Skin epidermis (tissue), 12 donors: Measurements from ENCODE around the gene PARD6A.

Experiments used
- H3K27ac ChIP-seq, 21 experiments: fragments of 200-600 bp; sonication (generic) in 11 of 21; one replicate each; pipeline ENCODE4 v1.5.0; 2020; ENCODE audit warnings: mild to moderate bottlenecking in 3 of 21, inconsistent platforms in 2 of 21, moderate library complexity in 2 of 21
- H3K4me3 ChIP-seq, 7 experiments: fragments of 200-600 bp; sonication (generic) in 2 of 7; one replicate each; pipeline ENCODE4 v1.5.0; 2020; ENCODE audit warnings: inconsistent platforms in 2 of 7, mild to moderate bottlenecking in 2 of 7, moderate library complexity in 1 of 7

The PARD6A gene

GRCh38 chr16:67665598-67665997 lies 4.8 kb downstream of the PARD6A start:
- H3K27ac ChIP-seq: peak overlapping the region in 6 of 21 experiments; percentile 89 to 95 (median 92)
- peak overlapping the region; percentile 64 to 91 (median 72) for H3K4me3 ChIP-seq

GRCh38 chr16:67666032-67666551 lies 5.3 kb downstream of the PARD6A start:
- peak overlapping the region; percentile 64 to 91 (median 72) for H3K4me3 ChIP-seq
- H3K27ac ChIP-seq: peak overlapping the region in 19 of 21 experiments; percentile 82 to 95 (median 90)

GRCh38 chr16:67666559-67667452 lies 6.0 kb downstream of the PARD6A start, which contains the start of the genes C16orf86 and ENKD1:
Gene C16orf86, plus strand, starts transcription at chr16:67666814. Its CDS starts 157 bp downstream, at chr16:67666971.
Gene ENKD1, minus strand, starts transcription at chr16:67666750. Its CDS starts 308 bp downstream, at chr16:67666442.
- Histone ChIP-seq H3K4me3 (peak within 1 kb of the TSS; percentile 64 to 91 (median 72)), H3K27ac (peak within 1 kb of the TSS; percentile 82 to 95 (median 90))

- Histone ChIP-seq H3K27ac (peak overlapping the region in 20 of 21 experiments; percentile 82 to 95 (median 90)), H3K4me3 (peak overlapping the region; percentile 64 to 91 (median 72))
Observed at GRCh38 chr16:67667453-67667816, 6.7 kb downstream of the PARD6A start.

- peak overlapping the region in 20 of 21 experiments; percentile 5 to 95 (median 90) for H3K27ac ChIP-seq
- peak overlapping the region in 4 of 7 experiments; percentile 69 to 91 (median 78) for H3K4me3 ChIP-seq
Observed at GRCh38 chr16:67667817-67668494, 7.2 kb downstream of the PARD6A start.

- Histone ChIP-seq H3K4me3 (no peak overlapping the region), H3K27ac (peak overlapping the region in 10 of 21 experiments; percentile 2 to 95 (median 86))
Observed at GRCh38 chr16:67668495-67669157, 7.9 kb downstream of the PARD6A start.

- Histone ChIP-seq H3K4me3 (no peak overlapping the region), H3K27ac (peak overlapping the region in 1 of 21 experiments; percentile 95)
Observed at GRCh38 chr16:67669499-67670101, 8.8 kb downstream of the PARD6A start.

- H3K27ac ChIP-seq: peak overlapping the region in 5 of 21 experiments; percentile 20 to 83 (median 35)
- H3K4me3 ChIP-seq: no peak overlapping the region
Observed at GRCh38 chr16:67672306-67672705, 11.5 kb downstream of the PARD6A start.

- H3K4me3 ChIP-seq: no peak overlapping the region
- H3K27ac ChIP-seq: peak overlapping the region; percentile 8 to 86 (median 78)
Observed at GRCh38 chr16:67672739-67673662, 12.2 kb downstream of the PARD6A start.

GRCh38 chr16:67673712-67674580 lies 13.2 kb downstream of the PARD6A start:
- H3K4me3 ChIP-seq: no peak overlapping the region

GRCh38 chr16:67674851-67675578 lies 14.3 kb downstream of the PARD6A start:
- no peak overlapping the region for H3K4me3 ChIP-seq
- peak overlapping the region in 18 of 21 experiments; percentile 49 to 86 (median 80) for H3K27ac ChIP-seq

More at GRCh38 chr16:67673712-67674580, 13.2 kb downstream of the PARD6A start:
- peak overlapping the region in 20 of 21 experiments; percentile 49 to 86 (median 78) for H3K27ac ChIP-seq

- Histone ChIP-seq H3K27ac (peak overlapping the region in 6 of 21 experiments; percentile 6 to 85 (median 69)), H3K4me3 (no peak overlapping the region)
Observed at GRCh38 chr16:67675579-67675935, 14.8 kb downstream of the PARD6A start.

GRCh38 chr16:67675999-67676398 lies 15.2 kb downstream of the PARD6A start:
- no peak overlapping the region for H3K4me3 ChIP-seq
- peak overlapping the region in 8 of 21 experiments; percentile 5 to 60 (median 30) for H3K27ac ChIP-seq

GRCh38 chr16:67676516-67676915 lies 15.8 kb downstream of the PARD6A start:
- Histone ChIP-seq H3K27ac (peak overlapping the region in 11 of 21 experiments; percentile 0 to 63 (median 37)), H3K4me3 (no peak overlapping the region)

- no peak overlapping the region for H3K4me3 ChIP-seq
- peak overlapping the region in 11 of 21 experiments; percentile 0 to 63 (median 37) for H3K27ac ChIP-seq
Observed at GRCh38 chr16:67676939-67677338, 16.2 kb downstream of the PARD6A start.

- Histone ChIP-seq H3K27ac (peak overlapping the region in 6 of 21 experiments; percentile 5 to 63 (median 20)), H3K4me3 (no peak overlapping the region)
Observed at GRCh38 chr16:67677712-67678111, 17.0 kb downstream of the PARD6A start.
